Endothelial cell of umbilical vein (primary cell): ENCODE measurements around the gene MACROH2A2.

Experiments
- POLR2A ChIP-seq: IDR thresholded peaks from 2 replicates; pipeline ENCODE4 v1.6.1; 2012; ENCODE audit warnings: low read depth, mild to moderate bottlenecking, control low read depth, low read length
- TF ChIP-seq, protein P1 (sequence below), 2 donors: IDR thresholded peaks; 1 replicate in 1 of 2; 2 replicates in 1 of 2; pipeline ENCODE4 v1.5.1; 2011; ENCODE audit warnings: low read length in 2 of 2, mild to moderate bottlenecking in 2 of 2, moderate library complexity in 2 of 2, control low read depth in 1 of 2, inconsistent platforms in 1 of 2, low read depth in 1 of 2; ENCODE audit not compliant: insufficient read depth in 1 of 2; ENCODE audit errors: extremely low read depth in 1 of 2
- TF ChIP-seq, protein P2 (sequence below): IDR thresholded peaks from 2 replicates; pipeline ENCODE4 v1.6.1; 2011; ENCODE audit not compliant: insufficient read depth, insufficient read length

DNA sequence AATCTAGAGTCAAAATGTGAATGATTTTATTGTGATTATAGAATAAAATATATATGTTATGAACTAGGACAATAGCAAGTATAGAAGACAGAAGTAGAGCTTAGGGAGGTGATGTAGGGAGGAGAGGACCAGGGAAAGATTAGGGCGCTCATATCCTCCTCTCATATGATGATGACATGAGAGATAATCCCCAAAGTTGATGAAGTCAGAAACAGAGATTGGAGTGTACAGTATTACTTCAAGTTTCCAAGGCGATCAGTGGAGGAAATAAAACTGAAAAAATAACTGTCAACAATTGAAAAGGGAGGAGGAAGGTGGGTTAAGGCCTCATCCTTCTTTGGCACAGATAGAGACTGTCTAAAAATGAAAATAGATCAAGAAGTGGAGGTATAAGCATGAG, 14.9 kb downstream of the MACROH2A2 start:
- TF ChIP-seq, protein P1, sequence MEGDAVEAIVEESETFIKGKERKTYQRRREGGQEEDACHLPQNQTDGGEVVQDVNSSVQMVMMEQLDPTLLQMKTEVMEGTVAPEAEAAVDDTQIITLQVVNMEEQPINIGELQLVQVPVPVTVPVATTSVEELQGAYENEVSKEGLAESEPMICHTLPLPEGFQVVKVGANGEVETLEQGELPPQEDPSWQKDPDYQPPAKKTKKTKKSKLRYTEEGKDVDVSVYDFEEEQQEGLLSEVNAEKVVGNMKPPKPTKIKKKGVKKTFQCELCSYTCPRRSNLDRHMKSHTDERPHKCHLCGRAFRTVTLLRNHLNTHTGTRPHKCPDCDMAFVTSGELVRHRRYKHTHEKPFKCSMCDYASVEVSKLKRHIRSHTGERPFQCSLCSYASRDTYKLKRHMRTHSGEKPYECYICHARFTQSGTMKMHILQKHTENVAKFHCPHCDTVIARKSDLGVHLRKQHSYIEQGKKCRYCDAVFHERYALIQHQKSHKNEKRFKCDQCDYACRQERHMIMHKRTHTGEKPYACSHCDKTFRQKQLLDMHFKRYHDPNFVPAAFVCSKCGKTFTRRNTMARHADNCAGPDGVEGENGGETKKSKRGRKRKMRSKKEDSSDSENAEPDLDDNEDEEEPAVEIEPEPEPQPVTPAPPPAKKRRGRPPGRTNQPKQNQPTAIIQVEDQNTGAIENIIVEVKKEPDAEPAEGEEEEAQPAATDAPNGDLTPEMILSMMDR (IDR thresholded peaks at IDR 0.05; ENCODE audit: extremely low read depth in 1 of 2, insufficient read depth in 1 of 2, low read depth in 1 of 2, low read length in 2 of 2), result no peak
- TF ChIP-seq, protein P2, sequence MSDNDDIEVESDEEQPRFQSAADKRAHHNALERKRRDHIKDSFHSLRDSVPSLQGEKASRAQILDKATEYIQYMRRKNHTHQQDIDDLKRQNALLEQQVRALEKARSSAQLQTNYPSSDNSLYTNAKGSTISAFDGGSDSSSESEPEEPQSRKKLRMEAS, result no peak
- TF ChIP-seq POLR2A, result no peak
